Measurements from ENCODE around the gene HOXB6.

Gene HOXB6

GRCh38 chr17:48615963-48616716 lies 11.4 kb upstream of the HOXB6 start:
- WGBS (ENCODE audit: extremely low coverage, insufficient coverage, low lambda C conversion rate) = no CpG with 5 or more reads among the region's 17 CpGs
- Histone ChIP-seq H3K9ac (ENCODE audit: low read length) (no peak overlapping the region), H3K27me3 (ENCODE audit: insufficient read depth, low read length, poor library complexity) (peaks cover 89% of the 10 kb centered on the region), H3K23ac (ENCODE audit: low read length) (no peak overlapping the region), H2AK5ac (ENCODE audit: low read length) (no peak overlapping the region), H4K8ac (ENCODE audit: low read depth, low read length) (no peak overlapping the region), H3K56ac (ENCODE audit: low read length) (no peak overlapping the region), H4K5ac (ENCODE audit: low read length) (no peak overlapping the region), H3K4me1 (ENCODE audit: control insufficient read depth, low read depth, low read length) (no peaks in the 10 kb centered on the region), H3K36me3 (ENCODE audit: control insufficient read depth, insufficient read depth, low read length) (no peaks in the 10 kb centered on the region), H3K4ac (ENCODE audit: low read depth, low read length) (no peak overlapping the region), H3K79me1 (ENCODE audit: low read length) (no peaks in the 10 kb centered on the region), H3K79me2 (ENCODE audit: control insufficient read depth, insufficient read depth, low read length) (no peaks in the 10 kb centered on the region), H2BK120ac (ENCODE audit: low read depth, low read length) (no peak overlapping the region), H3K18ac (ENCODE audit: low read length) (no peak overlapping the region), H2BK5ac (ENCODE audit: low read length) (no peak overlapping the region), H3K4me2 (ENCODE audit: low read length) (no peak overlapping the region), H2BK15ac (replicated peaks; ENCODE audit: low read depth) (no peak overlapping the region), H3K4me3 (ENCODE audit: low read length) (no peak overlapping the region), H3K27ac (ENCODE audit: low read depth, low read length) (no peak overlapping the region)
- no peak for DNase-seq

- Histone ChIP-seq H2BK120ac (ENCODE audit: low read depth, low read length) (no peak within 1 kb of the TSS), H3K4me3 (ENCODE audit: low read length) (no peak within 1 kb of the TSS), H2BK15ac (replicated peaks; ENCODE audit: low read depth) (no peak within 1 kb of the TSS), H2AK5ac (ENCODE audit: low read length) (no peak within 1 kb of the TSS), H3K79me2 (ENCODE audit: control insufficient read depth, insufficient read depth, low read length) (no peaks in the 10 kb centered on the region), H3K18ac (ENCODE audit: low read length) (no peak within 1 kb of the TSS), H3K9ac (ENCODE audit: low read length) (peak within 1 kb of the TSS; percentile 21), H2BK5ac (ENCODE audit: low read length) (no peak within 1 kb of the TSS), H4K8ac (ENCODE audit: low read depth, low read length) (no peak within 1 kb of the TSS), H3K4me1 (ENCODE audit: control insufficient read depth, low read depth, low read length) (no peaks in the 10 kb centered on the region), H3K27me3 (ENCODE audit: insufficient read depth, low read length, poor library complexity) (peaks cover 89% of the 10 kb centered on the region), H3K56ac (ENCODE audit: low read length) (peak within 1 kb of the TSS; percentile 42), H3K79me1 (ENCODE audit: low read length) (no peaks in the 10 kb centered on the region), H3K23ac (ENCODE audit: low read length) (peak within 1 kb of the TSS; percentile 94), H4K5ac (ENCODE audit: low read length) (no peak within 1 kb of the TSS), H3K36me3 (ENCODE audit: control insufficient read depth, insufficient read depth, low read length) (no peaks in the 10 kb centered on the region), H3K4me2 (ENCODE audit: low read length) (peak within 1 kb of the TSS; percentile 50), H3K4ac (ENCODE audit: low read depth, low read length) (no peak within 1 kb of the TSS), H3K27ac (ENCODE audit: low read depth, low read length) (no peak within 1 kb of the TSS)
- no CpG with 5 or more reads among the region's 41 CpGs for WGBS (ENCODE audit: extremely low coverage, insufficient coverage, low lambda C conversion rate)
- no peak for DNase-seq
These were observed 10.5 kb upstream of the HOXB6 start, which contains the start of gene HOXB8 for GRCh38 chr17:48615047-48615962. Gene HOXB8 (minus strand): TSS chr17:48615292. CDS start chr17:48614704, 588 bp downstream.

GRCh38 chr17:48613862-48614694 lies 9.3 kb upstream of the HOXB6 start:
- no peak overlapping the region for H4K8ac ChIP-seq (ENCODE audit: low read depth, low read length)
- H2BK120ac ChIP-seq (ENCODE audit: low read depth, low read length) = no peak overlapping the region
- no peaks in the 10 kb centered on the region for H3K4me1 ChIP-seq (ENCODE audit: control insufficient read depth, low read depth, low read length)
- no peak overlapping the region for H2BK15ac ChIP-seq (replicated peaks; ENCODE audit: low read depth)
- H3K4me3 ChIP-seq (ENCODE audit: low read length) = no peak overlapping the region
- H3K23ac ChIP-seq (ENCODE audit: low read length) = peak overlapping the region; percentile 94
- no peaks in the 10 kb centered on the region for H3K79me1 ChIP-seq (ENCODE audit: low read length)
- no peak overlapping the region for H4K5ac ChIP-seq (ENCODE audit: low read length)
- no peaks in the 10 kb centered on the region for H3K36me3 ChIP-seq (ENCODE audit: control insufficient read depth, insufficient read depth, low read length)
- H3K56ac ChIP-seq (ENCODE audit: low read length) = peak overlapping the region; percentile 42
- peaks cover 89% of the 10 kb centered on the region for H3K27me3 ChIP-seq (ENCODE audit: insufficient read depth, low read length, poor library complexity)
- H3K18ac ChIP-seq (ENCODE audit: low read length) = no peak overlapping the region
- H3K4ac ChIP-seq (ENCODE audit: low read depth, low read length) = no peak overlapping the region
- H2AK5ac ChIP-seq (ENCODE audit: low read length) = no peak overlapping the region
- WGBS (ENCODE audit: extremely low coverage, insufficient coverage, low lambda C conversion rate) = no CpG with 5 or more reads among the region's 55 CpGs
- H3K79me2 ChIP-seq (ENCODE audit: control insufficient read depth, insufficient read depth, low read length) = no peaks in the 10 kb centered on the region
- H3K4me2 ChIP-seq (ENCODE audit: low read length) = peak overlapping the region; percentile 50
- peak; percentile 70 for DNase-seq
- peak overlapping the region; percentile 21 for H3K9ac ChIP-seq (ENCODE audit: low read length)
- no peak overlapping the region for H2BK5ac ChIP-seq (ENCODE audit: low read length)
- no peak overlapping the region for H3K27ac ChIP-seq (ENCODE audit: low read depth, low read length)

GRCh38 chr17:48612854-48613691 lies 8.3 kb upstream of the HOXB6 start:
- Histone ChIP-seq H3K27me3 (ENCODE audit: insufficient read depth, low read length, poor library complexity) (peaks cover 89% of the 10 kb centered on the region), H3K4me1 (ENCODE audit: control insufficient read depth, low read depth, low read length) (no peaks in the 10 kb centered on the region), H2BK5ac (ENCODE audit: low read length) (no peak overlapping the region), H3K4ac (ENCODE audit: low read depth, low read length) (no peak overlapping the region), H2BK15ac (replicated peaks; ENCODE audit: low read depth) (no peak overlapping the region), H3K36me3 (ENCODE audit: control insufficient read depth, insufficient read depth, low read length) (no peaks in the 10 kb centered on the region), H3K4me2 (ENCODE audit: low read length) (peak overlapping the region; percentile 9), H3K56ac (ENCODE audit: low read length) (no peak overlapping the region), H3K79me2 (ENCODE audit: control insufficient read depth, insufficient read depth, low read length) (no peaks in the 10 kb centered on the region), H3K4me3 (ENCODE audit: low read length) (no peak overlapping the region), H3K18ac (ENCODE audit: low read length) (no peak overlapping the region), H4K8ac (ENCODE audit: low read depth, low read length) (no peak overlapping the region), H3K23ac (ENCODE audit: low read length) (no peak overlapping the region), H4K5ac (ENCODE audit: low read length) (no peak overlapping the region), H3K79me1 (ENCODE audit: low read length) (no peaks in the 10 kb centered on the region), H2AK5ac (ENCODE audit: low read length) (no peak overlapping the region), H3K27ac (ENCODE audit: low read depth, low read length) (no peak overlapping the region), H2BK120ac (ENCODE audit: low read depth, low read length) (no peak overlapping the region), H3K9ac (ENCODE audit: low read length) (no peak overlapping the region)
- no CpG with 5 or more reads among the region's 67 CpGs for WGBS (ENCODE audit: extremely low coverage, insufficient coverage, low lambda C conversion rate)
- DNase-seq = peak; percentile 76

- no CpG with 5 or more reads among the region's 15 CpGs for WGBS (ENCODE audit: extremely low coverage, insufficient coverage, low lambda C conversion rate)
- no peaks in the 10 kb centered on the region for H3K36me3 ChIP-seq (ENCODE audit: control insufficient read depth, insufficient read depth, low read length)
- H2AK5ac ChIP-seq (ENCODE audit: low read length) = no peak overlapping the region
- H3K23ac ChIP-seq (ENCODE audit: low read length) = no peak overlapping the region
- H3K79me1 ChIP-seq (ENCODE audit: low read length) = no peaks in the 10 kb centered on the region
- no peak overlapping the region for H2BK120ac ChIP-seq (ENCODE audit: low read depth, low read length)
- H3K27ac ChIP-seq (ENCODE audit: low read depth, low read length) = no peak overlapping the region
- H3K56ac ChIP-seq (ENCODE audit: low read length) = no peak overlapping the region
- H3K4me2 ChIP-seq (ENCODE audit: low read length) = peak overlapping the region; percentile 20
- H3K9ac ChIP-seq (ENCODE audit: low read length) = no peak overlapping the region
- no peak overlapping the region for H3K18ac ChIP-seq (ENCODE audit: low read length)
- no peak overlapping the region for H3K4me3 ChIP-seq (ENCODE audit: low read length)
- DNase-seq = no peak
- no peak overlapping the region for H2BK5ac ChIP-seq (ENCODE audit: low read length)
- no peak overlapping the region for H3K4ac ChIP-seq (ENCODE audit: low read depth, low read length)
- no peak overlapping the region for H2BK15ac ChIP-seq (replicated peaks; ENCODE audit: low read depth)
- H4K8ac ChIP-seq (ENCODE audit: low read depth, low read length) = no peak overlapping the region
- H3K27me3 ChIP-seq (ENCODE audit: insufficient read depth, low read length, poor library complexity) = peaks cover 89% of the 10 kb centered on the region
- H4K5ac ChIP-seq (ENCODE audit: low read length) = no peak overlapping the region
- no peaks in the 10 kb centered on the region for H3K4me1 ChIP-seq (ENCODE audit: control insufficient read depth, low read depth, low read length)
- no peaks in the 10 kb centered on the region for H3K79me2 ChIP-seq (ENCODE audit: control insufficient read depth, insufficient read depth, low read length)
These were observed 7.7 kb upstream of the HOXB6 start for GRCh38 chr17:48612456-48612853.

All from mesendoderm (in vitro differentiated cells).